Epithelial cell of proximal tubule (primary cell): ENCODE measurements around the gene LARGE1. TPM values are rescaled to one million over a fixed set of nuclear protein-coding genes. Genes with fewer than 3 reads are reported as not detected.
A peak's percentile ranks its signal among the peaks of the same experiment; 100 is the strongest.

ENCODE experiments used
- DNase-seq: peaks from one replicate; pipeline ENCODE4 v3.0.0-alpha.2; 2011; ENCODE audit warnings: low read depth
- H3K4me3 ChIP-seq: 2 replicates; pipeline ENCODE4 v1.5.1; 2011; ENCODE audit warnings: low read depth, mild to moderate bottlenecking, low read length
- total RNA-seq: library from RNA; depleted of rRNA; stranded (reverse); fragments of >200 nt; gene quantifications from 2 replicates; pipeline ENCODE4 v1.2.3, GENCODE V29; 2015
- TF ChIP-seq, protein P1 (sequence below): conservative IDR thresholded peaks from 2 replicates; pipeline ENCODE4 v1.5.1; 2012; ENCODE audit warnings: low read depth, mild to moderate bottlenecking, low read length

Gene LARGE1
- total RNA-seq, result 8.9 and 18.3 TPM in 2 replicates

DNA sequence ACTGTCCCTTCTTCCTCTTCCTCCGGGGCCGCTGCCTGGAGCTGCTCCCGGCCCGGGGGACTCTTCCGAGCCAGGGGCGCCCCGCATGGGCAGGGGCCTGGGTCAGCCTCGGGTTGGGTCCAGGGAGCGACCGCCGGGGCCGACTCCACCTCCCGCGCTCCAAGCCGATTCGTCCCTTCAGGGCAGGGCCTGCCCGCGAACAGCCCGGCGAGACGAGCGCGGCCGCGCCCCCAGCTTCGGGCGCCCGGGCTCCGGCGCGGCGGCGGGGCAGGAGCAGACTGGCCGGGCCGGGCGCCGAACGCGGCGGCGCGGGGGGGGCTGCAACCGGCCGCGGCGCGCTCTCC lies at the start of gene LARGE1:
Gene LARGE1 (minus strand): TSS at position 280 of the 344 bp plus-strand sequence.
- no peak for DNase-seq

DNA sequence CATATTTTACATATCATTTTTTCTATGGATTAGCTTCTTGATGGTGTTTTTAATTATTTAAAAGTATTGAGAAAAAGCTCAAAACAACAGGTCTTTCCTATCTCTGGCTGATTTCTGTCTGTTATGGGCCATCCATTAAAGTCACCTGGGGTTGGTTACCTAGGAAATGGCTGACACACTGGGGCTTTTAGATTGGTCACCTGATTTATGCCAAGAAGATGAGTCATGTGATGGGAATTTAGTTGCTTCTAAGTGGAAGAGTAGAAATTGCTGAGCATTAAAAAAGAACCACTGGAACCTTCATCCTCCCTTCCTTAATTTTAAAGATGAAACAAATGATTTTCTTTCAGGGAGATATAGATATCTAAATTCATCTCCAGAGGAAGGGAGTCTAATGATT lies 48.8 kb upstream of the LARGE1 start:
- DNase-seq, result peak; percentile 54
- TF ChIP-seq, protein P1, sequence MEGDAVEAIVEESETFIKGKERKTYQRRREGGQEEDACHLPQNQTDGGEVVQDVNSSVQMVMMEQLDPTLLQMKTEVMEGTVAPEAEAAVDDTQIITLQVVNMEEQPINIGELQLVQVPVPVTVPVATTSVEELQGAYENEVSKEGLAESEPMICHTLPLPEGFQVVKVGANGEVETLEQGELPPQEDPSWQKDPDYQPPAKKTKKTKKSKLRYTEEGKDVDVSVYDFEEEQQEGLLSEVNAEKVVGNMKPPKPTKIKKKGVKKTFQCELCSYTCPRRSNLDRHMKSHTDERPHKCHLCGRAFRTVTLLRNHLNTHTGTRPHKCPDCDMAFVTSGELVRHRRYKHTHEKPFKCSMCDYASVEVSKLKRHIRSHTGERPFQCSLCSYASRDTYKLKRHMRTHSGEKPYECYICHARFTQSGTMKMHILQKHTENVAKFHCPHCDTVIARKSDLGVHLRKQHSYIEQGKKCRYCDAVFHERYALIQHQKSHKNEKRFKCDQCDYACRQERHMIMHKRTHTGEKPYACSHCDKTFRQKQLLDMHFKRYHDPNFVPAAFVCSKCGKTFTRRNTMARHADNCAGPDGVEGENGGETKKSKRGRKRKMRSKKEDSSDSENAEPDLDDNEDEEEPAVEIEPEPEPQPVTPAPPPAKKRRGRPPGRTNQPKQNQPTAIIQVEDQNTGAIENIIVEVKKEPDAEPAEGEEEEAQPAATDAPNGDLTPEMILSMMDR, result no peak
- H3K4me3 ChIP-seq, result no peak overlapping the region

More for the DNA sequence above, at the start of gene LARGE1:
- TF ChIP-seq, protein P1, result no peak
- peak within 1 kb of the TSS; percentile 81 for H3K4me3 ChIP-seq

DNA sequence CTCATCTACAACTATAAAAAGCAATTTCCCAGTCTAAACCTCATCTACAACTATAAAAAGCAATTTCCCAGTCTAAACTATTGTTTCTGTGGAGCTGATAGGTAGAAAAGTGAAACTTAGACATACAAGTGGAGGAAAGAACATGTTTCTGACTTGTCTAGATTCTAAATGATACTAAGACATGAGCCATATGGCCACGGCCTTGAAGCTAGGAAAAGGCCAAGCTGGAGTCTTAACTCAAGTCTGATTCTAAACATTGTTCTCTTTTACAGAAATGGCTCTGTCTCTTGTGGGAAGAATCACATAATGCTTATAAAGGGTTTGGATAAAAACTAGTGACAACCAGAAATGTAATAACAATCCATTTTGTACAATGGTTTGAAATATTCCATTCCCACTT lies 43.8 kb upstream of the LARGE1 start:
- H3K4me3 ChIP-seq, result no peak overlapping the region
- no peak for DNase-seq
- TF ChIP-seq, protein P1, result no peak

DNA sequence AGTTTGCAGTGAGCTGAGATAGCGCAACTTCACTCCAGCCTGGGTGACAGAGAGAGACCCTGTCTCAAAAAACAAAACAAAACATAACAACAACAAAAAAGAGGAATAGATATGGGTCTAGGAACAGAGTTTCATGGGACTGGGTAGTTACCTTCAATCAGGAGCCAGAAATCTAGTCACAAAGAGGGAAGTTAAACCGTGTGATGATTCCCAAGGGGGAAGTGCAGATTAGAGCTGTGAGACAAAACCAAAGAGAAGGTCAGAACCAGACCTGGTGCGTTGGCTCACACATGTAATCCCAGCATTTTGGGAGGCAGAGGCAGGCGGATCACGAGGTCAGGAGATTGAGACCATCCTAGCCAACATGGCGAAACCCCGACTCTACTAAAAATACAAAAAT lies 42.1 kb upstream of the LARGE1 start:
- DNase-seq, result no peak
- H3K4me3 ChIP-seq, result no peak overlapping the region
- TF ChIP-seq, protein P1, result no peak

DNA sequence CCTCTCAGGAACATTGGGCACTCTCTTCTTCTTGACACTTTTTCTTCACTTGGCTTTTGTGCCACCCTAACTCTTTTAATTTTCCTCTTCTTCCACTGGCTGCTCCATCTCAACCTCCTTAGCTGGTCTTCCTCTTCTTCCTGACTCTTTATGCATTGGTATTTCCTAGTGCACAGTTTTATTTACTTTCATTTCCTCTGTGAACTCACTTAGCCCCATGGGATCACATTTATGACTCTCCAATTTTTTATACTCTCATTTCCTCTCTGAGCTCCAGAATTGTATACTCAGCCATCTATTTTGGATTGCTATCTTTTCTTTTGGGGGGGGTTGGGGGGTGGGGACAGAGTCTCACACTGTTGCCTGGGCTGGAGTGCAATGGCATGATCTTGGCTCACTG lies 38.5 kb upstream of the LARGE1 start:
- DNase-seq, result no peak
- TF ChIP-seq, protein P1, result no peak

DNA sequence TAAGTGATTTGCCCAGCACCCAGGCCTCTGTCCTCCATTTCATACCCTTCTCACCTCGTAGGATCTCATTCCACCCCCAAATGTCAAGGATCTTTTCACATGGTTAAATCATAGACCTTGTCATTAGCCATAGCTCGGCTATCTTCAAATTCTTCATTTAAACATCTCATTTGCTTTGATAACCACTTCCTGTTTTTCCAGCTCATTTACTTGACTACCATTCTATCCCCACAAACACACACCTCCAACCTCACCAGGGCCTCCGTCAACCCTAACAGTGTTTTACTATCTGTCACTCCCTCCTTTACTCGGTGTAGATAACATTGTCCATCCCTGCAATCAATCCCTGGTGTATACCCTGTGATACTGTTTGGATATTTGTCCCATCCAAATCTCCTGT lies 36.8 kb upstream of the LARGE1 start:
- TF ChIP-seq, protein P1, result no peak
- no peak overlapping the region for H3K4me3 ChIP-seq
- no peak for DNase-seq

More for the DNA sequence above, 38.5 kb upstream of the LARGE1 start:
- H3K4me3 ChIP-seq, result no peak overlapping the region

DNA sequence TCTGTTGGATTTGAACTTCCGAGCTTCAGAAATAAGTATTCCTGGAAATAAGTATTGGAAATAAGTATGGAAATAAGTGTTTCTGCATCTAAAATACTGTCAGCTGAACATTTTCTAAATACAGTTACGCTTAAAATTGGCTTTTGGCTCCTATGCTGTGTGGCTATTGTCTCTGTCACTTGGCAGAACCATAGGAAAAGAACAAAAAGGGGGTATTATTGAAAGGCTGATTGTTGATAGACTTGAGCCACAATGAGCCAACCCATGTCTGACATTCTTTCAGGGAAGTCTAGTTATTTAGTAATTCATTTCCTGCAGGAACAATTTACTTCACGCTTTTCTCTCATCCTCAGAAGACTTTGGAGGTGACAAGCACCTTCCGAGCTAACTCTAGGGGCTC lies 32.5 kb upstream of the LARGE1 start:
- no peak for DNase-seq
- TF ChIP-seq, protein P1, result no peak

More for the DNA sequence above, 32.5 kb upstream of the LARGE1 start:
- H3K4me3 ChIP-seq, result no peak overlapping the region
